Esophagus squamous epithelium (tissue), 5 donors: ENCODE data around the gene METAP2. TPM values are rescaled to one million over a fixed set of nuclear protein-coding genes. Genes with fewer than 3 reads are reported as not detected.
"Not testable (repeated sequence)": the region's sequence is repeated elsewhere in the genome, so short reads cannot be mapped to it uniquely, and the experiment has no call there.

Experiments used
- DNase-seq: peaks from one replicate; lab custom pipeline; 2025; lab: John Stamatoyannopoulos, UW
- H3K27ac ChIP-seq, 4 donors: fragments of 200-600 bp; sonication (generic); one replicate each; pipeline ENCODE4 v1.5.1; 2016 to 2019; ENCODE audit warnings: mild to moderate bottlenecking in 1 of 4
- H3K27me3 ChIP-seq, 4 donors: fragments of 200-600 bp; sonication (generic); 1 replicate in 3 of 4; 2 replicates in 1 of 4; pipeline versions ENCODE4 v1.5.1 to v1.6.0; 2017 to 2021; ENCODE audit warnings: antibody characterized with exemption in 1 of 4
- H3K36me3 ChIP-seq, 3 donors: fragments of 200-600 bp; sonication (generic); one replicate each; pipeline ENCODE4 v1.5.1; 2016 to 2019
- H3K4me1 ChIP-seq, 3 donors: fragments of 200-600 bp; sonication (generic); one replicate each; pipeline ENCODE4 v1.5.1; 2017 to 2019
- H3K4me3 ChIP-seq, 4 donors: fragments of 200-600 bp; sonication (generic); 1 replicate in 3 of 4; 2 replicates in 1 of 4; pipeline ENCODE4 v1.5.1; 2016 to 2019; ENCODE audit warnings: mild to moderate bottlenecking in 2 of 4, moderate library complexity in 1 of 4
- H3K9me3 ChIP-seq, 3 donors: fragments of 200-600 bp; sonication (generic); one replicate each; pipeline ENCODE4 v1.5.1; 2016 to 2019
- CTCF ChIP-seq, 6 experiments: fragments of 450-650 bp in 4 of 6; fragments of 200-600 bp in 2 of 6; sonication (generic) in 2 of 6; IDR thresholded peaks; one replicate each; pipeline ENCODE4 v1.5.1; 2016 to 2019; ENCODE audit warnings: antibody characterized with exemption in 6 of 6, mild to moderate bottlenecking in 4 of 6, moderate library complexity in 4 of 6
- POLR2A ChIP-seq, 4 donors: fragments of 450-650 bp; IDR thresholded peaks; one replicate each; pipeline ENCODE4 v1.6.1; 2017; ENCODE audit warnings: antibody characterized with exemption in 4 of 4, mild to moderate bottlenecking in 4 of 4, moderate library complexity in 3 of 4
- WGBS, 2 donors: methylation state at CpG; one replicate each; pipeline ENCODE4 v1.1.5; 2018; 5-methylcytosine and 5-hydroxymethylcytosine counted together
- intact Hi-C: fragments of 100-400 bp; cut with DNase I; formaldehyde crosslinking; loops from one replicate; pipeline ENCODE4 v1.15.0; 2022
- total RNA-seq, 4 donors: library from RNA; depleted of rRNA; stranded (reverse); fragments of >200 nt; gene quantifications; one replicate each; pipeline ENCODE4 v1.1.0, GENCODE V29; 2016
- donor health status: DM: yes; HTN: yes; CAD: no.

The METAP2 gene
- total RNA-seq, 4 donors from 2014 or later = 52.1 to 83.1 (median 62.1) TPM

GRCh38 chr12:95437565-95437964 lies 36.4 kb upstream of the METAP2 start:
- H3K4me1 ChIP-seq = no peaks in the 10 kb centered on the region
- no peaks in the 10 kb centered on the region for H3K9me3 ChIP-seq
- no peaks in the 10 kb centered on the region for H3K27me3 ChIP-seq
- no peak overlapping the region for H3K27ac ChIP-seq
- no peak for TF ChIP-seq POLR2A (IDR thresholded peaks at IDR 0.05)
- no peaks in the 10 kb centered on the region for H3K36me3 ChIP-seq
- intact Hi-C loops = no loop called here
- no peak overlapping the region for H3K4me3 ChIP-seq
- 46 to 57% methylated on average over 2 of the region's 2 CpGs for WGBS, 2 donors
- no peak for DNase-seq

- no peaks in the 10 kb centered on the region for H3K27me3 ChIP-seq
- no peaks in the 10 kb centered on the region for H3K9me3 ChIP-seq
- no peak overlapping the region for H3K27ac ChIP-seq
- no peak overlapping the region for H3K4me3 ChIP-seq
- intact Hi-C loops = no loop called here
- H3K36me3 ChIP-seq = no peaks in the 10 kb centered on the region
- WGBS, 2 donors = 60 to 72% methylated on average over 8 to 9 of the region's 9 CpGs
- H3K4me1 ChIP-seq = no peaks in the 10 kb centered on the region
- no peak for TF ChIP-seq POLR2A (IDR thresholded peaks at IDR 0.05)
- TF ChIP-seq CTCF (IDR thresholded peaks at IDR 0.05) = no peak
- DNase-seq = no peak
These were observed 34.3 kb upstream of the METAP2 start for GRCh38 chr12:95439461-95440230.

- H3K4me1 ChIP-seq = no peaks in the 10 kb centered on the region
- H3K9me3 ChIP-seq = no peaks in the 10 kb centered on the region
- no peak for DNase-seq
- TF ChIP-seq POLR2A (IDR thresholded peaks at IDR 0.05) (no peak), CTCF (IDR thresholded peaks at IDR 0.05) (no peak)
- no peak overlapping the region for H3K4me3 ChIP-seq
- H3K27ac ChIP-seq = no peak overlapping the region
- intact Hi-C loops = no loop called here
- no peaks in the 10 kb centered on the region for H3K27me3 ChIP-seq
- no peaks in the 10 kb centered on the region for H3K36me3 ChIP-seq
- WGBS, 2 donors = 73 to 74% methylated on average over 3 of the region's 3 CpGs
These were observed 33.6 kb upstream of the METAP2 start for GRCh38 chr12:95440401-95440800.

GRCh38 chr12:95443459-95443858 lies 30.5 kb upstream of the METAP2 start:
- Histone ChIP-seq H3K27ac (no peak overlapping the region), H3K27me3 (peaks cover 0 to 16% (median 0%) of the 10 kb centered on the region in 4 donors), H3K9me3 (no peaks in the 10 kb centered on the region), H3K4me1 (no peaks in the 10 kb centered on the region), H3K4me3 (no peak overlapping the region), H3K36me3 (no peaks in the 10 kb centered on the region)
- WGBS, 2 donors = 71 to 76% methylated on average over 2 of the region's 2 CpGs
- no peak for TF ChIP-seq CTCF (IDR thresholded peaks at IDR 0.05)
- no peak for TF ChIP-seq POLR2A (IDR thresholded peaks at IDR 0.05)
- no peak for DNase-seq
- intact Hi-C loops = no loop called here

- H3K27ac ChIP-seq, H3K36me3 ChIP-seq, DNase-seq, intact Hi-C loops, H3K9me3 ChIP-seq, H3K4me3 ChIP-seq: not testable (repeated sequence)
- peaks cover 0 to 16% (median 0%) of the 10 kb centered on the region in 4 donors for H3K27me3 ChIP-seq
- 71 to 73% methylated on average over 4 of the region's 4 CpGs for WGBS, 2 donors
- peaks cover 0 to 13% (median 5%) of the 10 kb centered on the region in 3 donors for H3K4me1 ChIP-seq
These were observed 28.9 kb upstream of the METAP2 start for GRCh38 chr12:95445099-95445498.

- intact Hi-C loops = no loop called here
- WGBS, 2 donors = 79 to 82% methylated on average over 8 of the region's 8 CpGs
- no peak overlapping the region for H3K27ac ChIP-seq
These were observed 28.0 kb upstream of the METAP2 start for GRCh38 chr12:95445884-95446505.

More at GRCh38 chr12:95445884-95446505, 28.0 kb upstream of the METAP2 start:
- Histone ChIP-seq H3K4me1 (peaks cover 0 to 15% (median 5%) of the 10 kb centered on the region in 3 donors), H3K36me3 (no peaks in the 10 kb centered on the region), H3K4me3 (peak overlapping the region in 1 of 4 donors; percentile 14), H3K27me3 (peaks cover 0 to 16% (median 0%) of the 10 kb centered on the region in 4 donors), H3K9me3 (no peaks in the 10 kb centered on the region)
- DNase-seq = no peak
- TF ChIP-seq POLR2A (IDR thresholded peaks at IDR 0.05) (no peak), CTCF (IDR thresholded peaks at IDR 0.05) (no peak)
